Ramos (cell line): ENCODE measurements around the gene RAB43.

ENCODE experiments used
- in situ Hi-C: fragments of 300-500 bp; cut with MboI; formaldehyde crosslinking; loops from one replicate; pipeline ENCODE4 v1.14.3; 2022; ENCODE audit warnings: low sequenced_read_pairs; ENCODE audit not compliant: unreplicated experiment

Gene RAB43

GRCh38 chr3:129046037-129046731 is 75.4 kb downstream of the RAB43 start:
- in situ Hi-C loops: no loop called here

- in situ Hi-C loops: no loop called here
Observed at GRCh38 chr3:129045675-129046036, 75.9 kb downstream of the RAB43 start.

- in situ Hi-C loops: no loop called here
Observed at GRCh38 chr3:129040579-129041300, 80.9 kb downstream of the RAB43 start.

- in situ Hi-C loops: no loop called here
Observed at GRCh38 chr3:129040039-129040336, 81.6 kb downstream of the RAB43 start.

GRCh38 chr3:129039271-129040038 is 82.1 kb downstream of the RAB43 start:
- in situ Hi-C loops: no loop called here

- in situ Hi-C loops: no loop called here
Observed at GRCh38 chr3:129038121-129038855, 83.3 kb downstream of the RAB43 start.
